RPMI7951 (cell line): ENCODE results near the gene PTPRE. TPM values are rescaled to one million over a fixed set of nuclear protein-coding genes. Genes with fewer than 3 reads are reported as not detected.

Experiments
- DNase-seq: peaks from one replicate; pipeline ENCODE4 v3.0.0-alpha.2; 2012; ENCODE audit warnings: low read depth
- total RNA-seq: library from RNA; depleted of rRNA; stranded (reverse); fragments of >200 nt; shearing (Covaris generic); gene quantifications from 2 replicates; pipeline ENCODE4 v1.2.3, GENCODE V29; 2014

Gene PTPRE
- total RNA-seq, 1 experiment from 2014 or later = 17.5 TPM

- no peak for DNase-seq
Observed at GRCh38 chr10:127882801-127883459, 24.0 kb upstream of the PTPRE start.

- no peak for DNase-seq
Observed at GRCh38 chr10:127883516-127883915, 23.4 kb upstream of the PTPRE start.

- DNase-seq = no peak
Observed at GRCh38 chr10:127884501-127884900, 22.4 kb upstream of the PTPRE start.

- DNase-seq = no peak
Observed at GRCh38 chr10:127886371-127887051, 20.4 kb upstream of the PTPRE start.

GRCh38 chr10:127887541-127888415, 19.1 kb upstream of the PTPRE start:
- no peak for DNase-seq

- no peak for DNase-seq
Observed at GRCh38 chr10:127888521-127889312, 18.2 kb upstream of the PTPRE start.

- DNase-seq = peak; percentile 76
Observed at GRCh38 chr10:127889605-127890195, 17.2 kb upstream of the PTPRE start.

GRCh38 chr10:127890216-127890615, 16.7 kb upstream of the PTPRE start:
- no peak for DNase-seq

- no peak for DNase-seq
Observed at GRCh38 chr10:127890832-127891334, 16.0 kb upstream of the PTPRE start.

GRCh38 chr10:127892743-127893142, 14.2 kb upstream of the PTPRE start, which contains the start of gene CLRN3:
Gene CLRN3, minus strand, starts transcription at chr10:127892941. Its CDS starts 157 bp downstream, at chr10:127892784.
- no peak for DNase-seq

GRCh38 chr10:127894146-127894545, 12.8 kb upstream of the PTPRE start:
- DNase-seq = no peak

- DNase-seq = no peak
Observed at GRCh38 chr10:127896590-127896989, 10.3 kb upstream of the PTPRE start.

- DNase-seq = no peak
Observed at GRCh38 chr10:127897177-127897576, 9.7 kb upstream of the PTPRE start.

- DNase-seq = no peak
Observed at GRCh38 chr10:127899766-127900387, 7.0 kb upstream of the PTPRE start.

GRCh38 chr10:127903789-127904188, 3.1 kb upstream of the PTPRE start:
- DNase-seq = no peak

GRCh38 chr10:127904311-127905000, 2.4 kb upstream of the PTPRE start:
- DNase-seq = no peak

GRCh38 chr10:127905001-127905847, 1.7 kb upstream of the PTPRE start:
- no peak for DNase-seq

- no peak for DNase-seq
Observed at GRCh38 chr10:127905848-127906261, 1.0 kb upstream of the PTPRE start.
